Kidney epithelial cell (primary cell): Measurements from ENCODE around the gene DHX38. TPM values are rescaled to one million over a fixed set of nuclear protein-coding genes. Genes with fewer than 3 reads are reported as not detected.

Experiments used
- DNase-seq: peaks from one replicate; pipeline ENCODE4 v3.0.0-alpha.2; 2010; ENCODE audit warnings: low read depth
- H3K27me3 ChIP-seq: 2 replicates; pipeline ENCODE4 v1.6.0; 2011; ENCODE audit warnings: low read length; ENCODE audit not compliant: control insufficient read depth, insufficient read depth
- H3K36me3 ChIP-seq: 2 replicates; pipeline ENCODE4 v1.5.1; 2011; ENCODE audit warnings: low read length; ENCODE audit not compliant: control insufficient read depth, insufficient read depth
- H3K4me3 ChIP-seq: 2 replicates; pipeline ENCODE4 v1.5.1; 2011; ENCODE audit warnings: low read depth, mild to moderate bottlenecking, control low read depth, low read length
- total RNA-seq: library from RNA; depleted of rRNA; stranded (reverse); fragments of >200 nt; gene quantifications from 2 replicates; pipeline ENCODE4 v1.2.3, GENCODE V29; 2015
- TF ChIP-seq, protein P1 (sequence below): IDR thresholded peaks from 2 replicates; pipeline ENCODE4 v1.5.1; 2011; ENCODE audit warnings: mild to moderate bottlenecking, moderate library complexity, low read length, control low read depth, inconsistent platforms; ENCODE audit not compliant: insufficient read depth, poor library complexity, severe bottlenecking

DHX38 gene
- total RNA-seq, 1 donor from 2014 or later = 46.0 TPM

DNA sequence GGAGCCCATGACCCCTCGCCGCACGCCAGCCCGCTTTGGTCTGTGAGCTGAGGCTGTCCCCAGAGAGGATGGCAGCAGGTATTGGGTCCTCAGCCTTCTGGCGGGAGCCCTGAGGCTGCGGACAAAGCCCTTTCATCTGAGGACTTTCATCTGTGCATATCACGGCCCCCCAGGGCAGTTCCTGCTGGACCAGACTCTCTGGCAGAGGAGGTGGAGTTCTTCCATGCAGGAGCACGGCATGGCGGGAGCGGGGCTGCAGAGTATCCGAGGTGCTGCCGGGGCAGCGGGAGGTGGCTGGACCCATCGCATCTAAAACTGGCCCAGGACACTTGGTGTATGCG lies 18.8 kb downstream of the DHX38 start:
- TF ChIP-seq, protein P1, sequence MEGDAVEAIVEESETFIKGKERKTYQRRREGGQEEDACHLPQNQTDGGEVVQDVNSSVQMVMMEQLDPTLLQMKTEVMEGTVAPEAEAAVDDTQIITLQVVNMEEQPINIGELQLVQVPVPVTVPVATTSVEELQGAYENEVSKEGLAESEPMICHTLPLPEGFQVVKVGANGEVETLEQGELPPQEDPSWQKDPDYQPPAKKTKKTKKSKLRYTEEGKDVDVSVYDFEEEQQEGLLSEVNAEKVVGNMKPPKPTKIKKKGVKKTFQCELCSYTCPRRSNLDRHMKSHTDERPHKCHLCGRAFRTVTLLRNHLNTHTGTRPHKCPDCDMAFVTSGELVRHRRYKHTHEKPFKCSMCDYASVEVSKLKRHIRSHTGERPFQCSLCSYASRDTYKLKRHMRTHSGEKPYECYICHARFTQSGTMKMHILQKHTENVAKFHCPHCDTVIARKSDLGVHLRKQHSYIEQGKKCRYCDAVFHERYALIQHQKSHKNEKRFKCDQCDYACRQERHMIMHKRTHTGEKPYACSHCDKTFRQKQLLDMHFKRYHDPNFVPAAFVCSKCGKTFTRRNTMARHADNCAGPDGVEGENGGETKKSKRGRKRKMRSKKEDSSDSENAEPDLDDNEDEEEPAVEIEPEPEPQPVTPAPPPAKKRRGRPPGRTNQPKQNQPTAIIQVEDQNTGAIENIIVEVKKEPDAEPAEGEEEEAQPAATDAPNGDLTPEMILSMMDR = no peak
- no peak for DNase-seq
- H3K36me3 ChIP-seq = peaks cover 2% of the 10 kb centered on the region
- H3K27me3 ChIP-seq = no peaks in the 10 kb centered on the region
- no peak overlapping the region for H3K4me3 ChIP-seq

DNA sequence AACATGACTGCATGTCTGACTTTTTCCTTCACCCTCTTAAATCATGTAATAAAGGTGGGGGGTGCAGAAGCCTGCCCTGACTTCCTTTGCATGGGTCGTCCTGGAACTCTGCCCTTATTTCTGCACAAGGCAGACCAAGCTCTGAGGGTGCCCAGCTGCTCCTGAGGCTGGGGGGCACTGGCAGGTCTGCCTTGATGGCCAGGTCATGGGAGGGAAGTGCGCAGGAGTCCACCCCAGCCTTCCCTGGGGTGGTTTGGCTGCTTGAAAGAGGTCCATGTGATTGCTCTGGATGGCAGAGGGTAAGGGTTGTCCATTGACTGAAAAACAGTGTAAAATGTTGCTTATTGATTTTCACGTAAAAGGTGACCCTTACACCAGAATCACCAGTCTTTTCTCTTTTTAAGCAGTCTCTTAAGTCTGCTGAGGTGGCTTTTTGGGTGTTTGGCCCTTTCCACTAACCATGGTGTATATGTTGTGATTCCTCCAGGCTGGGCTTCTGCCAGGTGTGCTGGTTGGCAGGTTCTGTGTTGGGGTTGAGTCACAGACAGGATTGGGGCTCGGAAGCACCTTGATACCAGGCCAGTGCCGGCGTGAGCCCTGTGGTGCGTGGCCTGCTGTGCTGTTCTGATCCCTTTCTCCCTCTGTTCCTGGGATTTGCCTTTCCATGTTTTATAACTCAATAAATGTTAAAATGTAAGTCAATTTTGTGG lies 19.4 kb downstream of the DHX38 start:
- H3K36me3 ChIP-seq = peaks cover 2% of the 10 kb centered on the region
- TF ChIP-seq, protein P1 = no peak
- no peaks in the 10 kb centered on the region for H3K27me3 ChIP-seq
- no peak overlapping the region for H3K4me3 ChIP-seq
- no peak for DNase-seq

DNA sequence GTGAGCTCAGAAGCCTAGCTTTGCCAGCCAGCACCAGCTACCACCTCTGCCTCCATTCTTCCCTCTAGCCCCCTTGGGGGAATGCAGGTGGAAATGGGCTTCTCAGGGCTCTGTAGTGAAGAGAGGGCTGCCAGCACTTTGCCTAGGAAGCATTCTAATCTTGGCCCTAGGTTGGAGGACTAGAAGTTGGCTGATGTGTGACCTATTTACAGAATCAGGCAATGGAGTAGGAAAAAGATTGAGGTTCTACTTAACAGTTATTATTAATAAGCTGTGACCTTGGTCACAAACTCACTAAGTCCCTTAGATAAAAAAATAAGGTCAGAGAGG lies 19.9 kb downstream of the DHX38 start:
- TF ChIP-seq, protein P1 = no peak
- Histone ChIP-seq H3K36me3 (peaks cover 2% of the 10 kb centered on the region), H3K4me3 (no peak overlapping the region), H3K27me3 (no peaks in the 10 kb centered on the region)
- no peak for DNase-seq

DNA sequence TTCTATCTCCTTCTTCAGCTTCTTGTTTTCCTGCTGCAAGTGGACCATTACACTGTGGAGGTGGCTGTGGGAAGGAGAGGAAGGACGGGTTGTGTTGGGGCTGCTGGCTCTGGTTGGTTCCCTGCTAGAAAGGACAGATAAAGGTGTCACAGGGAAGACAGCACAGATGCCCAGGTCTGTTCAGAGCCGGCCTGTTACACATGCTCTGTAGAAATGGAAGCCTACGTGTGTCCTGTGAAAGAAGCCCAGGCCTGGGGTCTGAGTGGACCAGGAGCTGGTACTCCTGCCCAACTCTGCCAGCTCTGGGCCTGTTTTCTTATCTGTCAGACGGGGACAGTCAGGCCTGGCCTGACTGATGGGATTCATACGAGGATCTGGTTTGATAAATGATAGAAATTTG lies 26.4 kb downstream of the DHX38 start:
- TF ChIP-seq, protein P1 = no peak
- H3K36me3 ChIP-seq = no peaks in the 10 kb centered on the region
- no peaks in the 10 kb centered on the region for H3K27me3 ChIP-seq

DNA sequence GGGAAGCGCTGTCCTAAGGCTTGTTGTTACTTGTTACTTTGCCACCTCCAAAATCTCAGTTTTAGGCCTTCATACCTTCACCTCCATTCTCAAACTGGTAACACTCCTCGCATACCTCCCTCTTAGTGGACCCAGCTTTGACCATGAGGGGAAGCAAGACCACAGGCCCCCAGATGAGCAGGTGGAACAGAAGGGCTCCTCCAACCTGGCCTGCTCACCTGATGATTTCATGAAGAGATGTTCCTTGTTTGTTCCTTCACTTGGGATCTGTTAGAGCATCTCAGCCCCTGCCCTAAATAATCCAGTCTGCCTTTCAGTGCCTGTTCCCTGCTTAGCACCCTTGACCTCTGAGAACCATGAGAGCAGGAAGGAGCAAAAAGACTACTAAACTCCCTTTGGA lies 28.7 kb downstream of the DHX38 start:
- TF ChIP-seq, protein P1 = no peak
- Histone ChIP-seq H3K27me3 (no peaks in the 10 kb centered on the region), H3K36me3 (no peaks in the 10 kb centered on the region), H3K4me3 (no peak overlapping the region)
- DNase-seq = no peak

More for the DNA sequence above, 26.4 kb downstream of the DHX38 start:
- no peak for DNase-seq
- no peak overlapping the region for H3K4me3 ChIP-seq

DNA sequence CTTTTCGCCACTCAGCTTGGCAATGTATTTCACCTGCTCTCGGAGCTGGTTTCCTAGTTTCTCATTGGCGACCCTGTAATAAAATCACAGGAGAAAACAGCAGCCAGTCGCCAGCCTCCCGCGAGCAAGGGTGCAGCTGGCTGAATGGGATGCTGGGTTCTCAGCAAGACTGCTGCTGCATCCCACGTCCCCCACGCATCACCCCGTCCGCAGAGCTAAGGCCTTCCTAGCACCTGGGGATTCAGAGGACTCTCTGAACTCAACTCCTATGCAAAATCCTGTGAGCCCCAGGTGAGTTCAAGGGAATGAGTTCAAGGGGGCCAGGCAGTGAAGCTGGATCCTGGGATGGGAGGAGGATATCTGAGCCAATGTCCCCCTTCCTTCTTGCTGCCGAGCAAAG lies 29.3 kb downstream of the DHX38 start:
- no peaks in the 10 kb centered on the region for H3K27me3 ChIP-seq
- no peak for DNase-seq
- H3K36me3 ChIP-seq = no peaks in the 10 kb centered on the region
- no peak overlapping the region for H3K4me3 ChIP-seq
- TF ChIP-seq, protein P1 = no peak
